A549 (cell line): ENCODE data around the gene FBXL7. TPM values are rescaled to one million over a fixed set of nuclear protein-coding genes. Genes with fewer than 3 reads are reported as not detected.

Source experiments
- ATAC-seq, 2 experiments: fragments of 200-7000 bp in 1 of 2; fragments of >200 bp in 1 of 2; cut with Nextera tagmentation in 1 of 2; cut with Tn5 transposase in 1 of 2; 3 replicates each; pipeline versions ENCODE4 v1.8.0 to v1.9.1; 2018 to 2020; ENCODE audit warnings: mild to moderate bottlenecking in 1 of 2, moderate library complexity in 1 of 2
- CTCF ChIA-PET: fragments of 300-600 bp; sonication (Branson Sonifier 250); formaldehyde crosslinking; extraction: SDS; loops from one replicate; lab custom pipeline; 2021; ENCODE audit warnings: antibody characterized with exemption, inconsistent platforms; lab: Yijun Ruan, JAX
- POLR2A ChIA-PET: fragments of 350-600 bp; formaldehyde crosslinking; extraction: SDS; loops from one replicate; lab custom pipeline; 2021; ENCODE audit warnings: antibody characterized with exemption, inconsistent platforms; lab: Yijun Ruan, JAX
- DNase-seq, 2 experiments: peaks; one replicate each; pipeline versions ENCODE4 v3.0.0 to v3.0.0-alpha.2; 2011 to 2016; ENCODE audit warnings: low read depth in 1 of 2, low spot score in 1 of 2
- FAIRE-seq: peaks from 2 replicates; lab custom pipeline; 2011; peaks lifted over from hg19 to GRCh38; lab: Jason Lieb, UNC
- H3K27ac ChIP-seq, 2 experiments: fragments of >200 bp; sonication (Bioruptor Twin); formaldehyde crosslinking; 3 replicates each; pipeline ENCODE4 v1.5.1; 2016 to 2017
- H3K4me1 ChIP-seq: fragments of >200 bp; sonication (Bioruptor Twin); formaldehyde crosslinking; 3 replicates; pipeline ENCODE4 v1.6.1; 2016
- H3K4me2 ChIP-seq: fragments of >200 bp; sonication (Bioruptor Twin); formaldehyde crosslinking; 3 replicates; pipeline ENCODE4 v1.6.1; 2016
- H3K4me3 ChIP-seq: fragments of >200 bp; sonication (Bioruptor Twin); formaldehyde crosslinking; 3 replicates; pipeline ENCODE4 v1.5.1; 2016
- H3K9me3 ChIP-seq: fragments of >200 bp; sonication (Bioruptor Twin); formaldehyde crosslinking; 3 replicates; pipeline ENCODE4 v1.6.1; 2016
- ATOH8 ChIP-seq: fragments of 250-450 bp; sonication (Bioruptor Pico); IDR thresholded peaks from 2 replicates; pipeline ENCODE4 v1.5.0; 2020; ENCODE audit warnings: low read depth, mild to moderate bottlenecking, moderate library complexity
- CBX8 ChIP-seq: fragments of 200-600 bp; sonication (generic); IDR thresholded peaks from 2 replicates; pipeline ENCODE4 v1.6.1; 2016
- CEBPB ChIP-seq, 2 experiments: fragments of >200 bp in 1 of 2; sonication (Bioruptor Twin) in 1 of 2; formaldehyde crosslinking in 1 of 2; IDR thresholded peaks; 2 replicates each; pipeline ENCODE4 v1.6.1; 2012 to 2016
- CHD2 ChIP-seq: fragments of 150-350 bp; IDR thresholded peaks from 2 replicates; pipeline ENCODE4 v1.6.1; 2014; ENCODE audit warnings: low read length; ENCODE audit not compliant: partially characterized antibody
- EP300 ChIP-seq, 2 experiments: fragments of >200 bp; sonication (Bioruptor Twin); formaldehyde crosslinking; IDR thresholded peaks; 2 replicates in 1 of 2; 3 replicates in 1 of 2; pipeline ENCODE4 v1.6.1; 2016 to 2017
- FOSL2 ChIP-seq, 2 experiments: fragments of 450-650 bp in 1 of 2; fragments of >200 bp in 1 of 2; sonication (Bioruptor Twin) in 1 of 2; formaldehyde crosslinking; IDR thresholded peaks; 2 replicates each; pipeline versions ENCODE4 v1.5.0 to v1.6.1; 2016 to 2020; ENCODE audit warnings: mild to moderate bottlenecking in 1 of 2, moderate library complexity in 1 of 2
- HES2 ChIP-seq: fragments of >200 bp; sonication (Bioruptor Twin); formaldehyde crosslinking; IDR thresholded peaks from 2 replicates; pipeline ENCODE4 v1.6.1; 2016
- HEYL ChIP-seq: fragments of 250-450 bp; sonication (Bioruptor Pico); IDR thresholded peaks from 2 replicates; pipeline ENCODE4 v1.8.0; 2021; ENCODE audit warnings: mild to moderate bottlenecking, moderate library complexity
- HMGXB4 ChIP-seq: fragments of 250-450 bp; sonication (Bioruptor Pico); IDR thresholded peaks from 2 replicates; pipeline ENCODE4 v1.5.0; 2021; ENCODE audit warnings: mild to moderate bottlenecking, moderate library complexity, borderline replicate concordance
- HOXB5 ChIP-seq: fragments of 250-450 bp; sonication (Bioruptor Pico); IDR thresholded peaks from 2 replicates; pipeline ENCODE4 v1.5.0; 2020; ENCODE audit warnings: mild to moderate bottlenecking, moderate library complexity
- MAFK ChIP-seq: fragments of 450-650 bp; IDR thresholded peaks from 2 replicates; pipeline ENCODE4 v1.6.1; 2014; ENCODE audit not compliant: partially characterized antibody
- MAZ ChIP-seq: fragments of 150-350 bp; IDR thresholded peaks from 2 replicates; pipeline ENCODE4 v1.6.1; 2014; ENCODE audit warnings: antibody characterized with exemption, low read depth, low read length, borderline replicate concordance
- NFE2L2 ChIP-seq: fragments of 150-350 bp; conservative IDR thresholded peaks from 2 replicates; pipeline ENCODE4 v1.6.1; 2014; ENCODE audit warnings: low read length
- NPAS2 ChIP-seq: fragments of 250-450 bp; sonication (Bioruptor Pico); IDR thresholded peaks from 2 replicates; pipeline ENCODE4 v1.8.0; 2022; ENCODE audit warnings: mild to moderate bottlenecking, moderate library complexity, borderline replicate concordance
- NR3C1 ChIP-seq: fragments of >200 bp; sonication (Bioruptor Twin); formaldehyde crosslinking; IDR thresholded peaks from 3 replicates; pipeline ENCODE4 v1.6.1; 2017
- PBX3 ChIP-seq: IDR thresholded peaks from 2 replicates; pipeline ENCODE4 v1.6.1; 2012
- PHF8 ChIP-seq: fragments of 200-600 bp; sonication (generic); IDR thresholded peaks from 2 replicates; pipeline ENCODE4 v1.6.1; 2016; ENCODE audit warnings: low read depth, mild to moderate bottlenecking, antibody characterized with exemption, moderate library complexity, borderline replicate concordance
- POLR2AphosphoS2 ChIP-seq: conservative IDR thresholded peaks from 2 replicates; pipeline ENCODE4 v1.6.1; 2012; ENCODE audit warnings: low read length, improper control_type of control experiment, inconsistent platforms
- RARB ChIP-seq: fragments of 250-450 bp; sonication (Bioruptor Pico); IDR thresholded peaks from 2 replicates; pipeline ENCODE4 v1.8.0; 2021; ENCODE audit warnings: mild to moderate bottlenecking, moderate library complexity
- RFX5 ChIP-seq: fragments of 450-650 bp; IDR thresholded peaks from 2 replicates; pipeline ENCODE4 v1.7.1; 2014; ENCODE audit warnings: antibody characterized with exemption, mild to moderate bottlenecking, moderate library complexity
- SMC3 ChIP-seq: fragments of >200 bp; sonication (Bioruptor Twin); formaldehyde crosslinking; IDR thresholded peaks from 3 replicates; pipeline ENCODE4 v1.6.1; 2018; ENCODE audit warnings: inconsistent platforms
- USF2 ChIP-seq: fragments of 450-650 bp; IDR thresholded peaks from 2 replicates; pipeline ENCODE4 v1.6.1; 2014; ENCODE audit warnings: antibody characterized with exemption
- ZC3H11A ChIP-seq: fragments of 450-650 bp; IDR thresholded peaks from 2 replicates; pipeline ENCODE4 v1.6.1; 2014; ENCODE audit warnings: antibody characterized with exemption, mild to moderate bottlenecking
- ZFP36 ChIP-seq: fragments of 450-650 bp; IDR thresholded peaks from 2 replicates; pipeline ENCODE4 v1.6.1; 2014; ENCODE audit warnings: borderline replicate concordance; ENCODE audit not compliant: partially characterized antibody
- WGBS: methylation state at CpG from one replicate; pipeline ENCODE4 v1.1.6; 2017; ENCODE audit errors: missing lambda C conversion rate; 5-methylcytosine and 5-hydroxymethylcytosine counted together
- polyA plus RNA-seq, 4 experiments: library from polyadenylated mRNA; depleted of rRNA in 3 of 4; stranded (reverse); fragments of >200 nt; fragmentation: RNase III in 1 of 4; extraction: RNeasy Plus Mini Kit Qiagen cat#74134 plus additional on column Dnase treatment in 1 of 4; gene quantifications; 2 replicates in 3 of 4; 3 replicates in 1 of 4; pipeline ENCODE4 v1.2.3, GENCODE V29; 2011 to 2017

FBXL7 gene
- polyA plus RNA-seq, 2 of the 4 experiments (the other 2 are of a cell fraction) = 0.90 to 1.7 TPM

- CTCF ChIA-PET = interaction anchor here (1.3 kb wide), 1 partner anchor 24 kb away, joined by 3 read pairs; no protein-coding TSS in a partner anchor
- ATAC-seq = no peak; a peak in 1 of 6 replicates
These were observed 202.1 kb downstream of the FBXL7 start for GRCh38 chr5:15702102-15702501.

GRCh38 chr5:15703901-15704300 is 203.9 kb downstream of the FBXL7 start:
- Histone ChIP-seq H3K27ac (no peak overlapping the region), H3K4me3 (no peak overlapping the region), H3K4me2 (no peak overlapping the region), H3K4me1 (no peaks in the 10 kb centered on the region), H3K9me3 (no peaks in the 10 kb centered on the region)
- DNase-seq (no peak), FAIRE-seq (no peak), ATAC-seq (no peak)
- 32% methylated on average over 3 of the region's 3 CpGs for WGBS
- POLR2A ChIA-PET = no interaction called here
- TF ChIP-seq HMGXB4 (CRISPR knock-in tag) = no peak
- no peak for TF ChIP-seq ZC3H11A
- TF ChIP-seq CEBPB (IDR thresholded peaks at IDR 0.05) = no peak
- TF ChIP-seq NR3C1 = no peak
- no peak for TF ChIP-seq ZFP36
- no peak for TF ChIP-seq EP300 (IDR thresholded peaks at IDR 0.05)
- no peak for TF ChIP-seq HOXB5
- TF ChIP-seq PBX3 = no peak
- TF ChIP-seq USF2 = no peak
- TF ChIP-seq NPAS2 = no peak
- TF ChIP-seq HEYL = no peak
- no peak for TF ChIP-seq HES2
- TF ChIP-seq POLR2AphosphoS2 = no peak
- no peak for TF ChIP-seq FOSL2 (IDR thresholded peaks at IDR 0.05)
- TF ChIP-seq FOSL2 (CRISPR knock-in tag; IDR thresholded peaks at IDR 0.05) = no peak
- CTCF ChIA-PET = no interaction called here

More at GRCh38 chr5:15702102-15702501, 202.1 kb downstream of the FBXL7 start:
- Histone ChIP-seq H3K9me3 (no peaks in the 10 kb centered on the region), H3K4me3 (no peak overlapping the region), H3K27ac (no peak overlapping the region), H3K4me2 (no peak overlapping the region), H3K4me1 (no peaks in the 10 kb centered on the region)
- TF ChIP-seq HOXB5 = no peak
- no peak for TF ChIP-seq PHF8
- peak; percentile 84 for TF ChIP-seq MAFK
- no peak for TF ChIP-seq MAZ
- no peak for TF ChIP-seq CHD2
- FAIRE-seq (no peak), DNase-seq (peak in 1 of 2 experiments; percentile 4)
- POLR2A ChIA-PET = no interaction called here
- 36% methylated on average over 9 of the region's 9 CpGs for WGBS

GRCh38 chr5:15704397-15704947 is 204.5 kb downstream of the FBXL7 start:
- ATAC-seq (no peak), FAIRE-seq (no peak), DNase-seq (no peak)
- TF ChIP-seq ZFP36 (no peak), MAFK (no peak), SMC3 (no peak), HES2 (no peak), PHF8 (no peak), HMGXB4 (CRISPR knock-in tag) (no peak), RARB (CRISPR knock-in tag) (no peak), NFE2L2 (no peak), ATOH8 (CRISPR knock-in tag) (no peak), CBX8 (no peak), RFX5 (no peak)
- Histone ChIP-seq H3K27ac (no peak overlapping the region), H3K4me1 (no peaks in the 10 kb centered on the region), H3K4me3 (no peak overlapping the region), H3K4me2 (no peak overlapping the region), H3K9me3 (no peaks in the 10 kb centered on the region)
- CTCF ChIA-PET = interaction anchor here (0.6 kb wide), 1 partner anchor 29 kb away, joined by 4 read pairs; no protein-coding TSS in a partner anchor
- POLR2A ChIA-PET = no interaction called here
